Measurements from ENCODE around the gene SLC5A3.

The SLC5A3 gene

DNA sequence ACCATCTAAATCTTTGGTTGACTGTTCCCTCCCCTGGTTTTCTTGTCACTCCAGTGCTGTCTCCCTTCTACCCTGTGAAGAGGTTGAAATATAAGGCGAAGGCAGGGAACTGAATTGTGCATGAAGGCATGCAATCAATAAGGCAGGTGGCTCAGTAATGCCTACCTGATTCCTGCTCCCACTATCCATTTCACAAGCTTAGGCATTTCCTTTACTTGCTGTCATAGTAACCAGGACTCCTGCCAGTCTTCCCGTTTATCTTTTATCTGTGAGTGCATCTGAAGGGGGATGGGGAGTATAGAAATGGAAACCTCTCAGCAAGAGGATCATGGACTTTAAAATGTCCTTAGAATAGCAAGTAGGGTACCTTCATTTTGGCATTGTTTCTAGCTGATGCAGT, 40.5 kb downstream of the SLC5A3 start:
- H3K4me3 ChIP-seq (ENCODE audit: low read depth, low read length) = no peak overlapping the region
- TF ChIP-seq, protein P1, sequence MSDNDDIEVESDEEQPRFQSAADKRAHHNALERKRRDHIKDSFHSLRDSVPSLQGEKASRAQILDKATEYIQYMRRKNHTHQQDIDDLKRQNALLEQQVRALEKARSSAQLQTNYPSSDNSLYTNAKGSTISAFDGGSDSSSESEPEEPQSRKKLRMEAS (IDR thresholded peaks at IDR 0.05; ENCODE audit: low read depth, low read length) = no peak
- TF ChIP-seq POLR2A (IDR thresholded peaks at IDR 0.05; ENCODE audit: extremely low read depth, insufficient read length) (no peak), MYC (IDR thresholded peaks at IDR 0.05; ENCODE audit: low read depth, low read length) (no peak)
- TF ChIP-seq, protein P2, sequence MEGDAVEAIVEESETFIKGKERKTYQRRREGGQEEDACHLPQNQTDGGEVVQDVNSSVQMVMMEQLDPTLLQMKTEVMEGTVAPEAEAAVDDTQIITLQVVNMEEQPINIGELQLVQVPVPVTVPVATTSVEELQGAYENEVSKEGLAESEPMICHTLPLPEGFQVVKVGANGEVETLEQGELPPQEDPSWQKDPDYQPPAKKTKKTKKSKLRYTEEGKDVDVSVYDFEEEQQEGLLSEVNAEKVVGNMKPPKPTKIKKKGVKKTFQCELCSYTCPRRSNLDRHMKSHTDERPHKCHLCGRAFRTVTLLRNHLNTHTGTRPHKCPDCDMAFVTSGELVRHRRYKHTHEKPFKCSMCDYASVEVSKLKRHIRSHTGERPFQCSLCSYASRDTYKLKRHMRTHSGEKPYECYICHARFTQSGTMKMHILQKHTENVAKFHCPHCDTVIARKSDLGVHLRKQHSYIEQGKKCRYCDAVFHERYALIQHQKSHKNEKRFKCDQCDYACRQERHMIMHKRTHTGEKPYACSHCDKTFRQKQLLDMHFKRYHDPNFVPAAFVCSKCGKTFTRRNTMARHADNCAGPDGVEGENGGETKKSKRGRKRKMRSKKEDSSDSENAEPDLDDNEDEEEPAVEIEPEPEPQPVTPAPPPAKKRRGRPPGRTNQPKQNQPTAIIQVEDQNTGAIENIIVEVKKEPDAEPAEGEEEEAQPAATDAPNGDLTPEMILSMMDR (IDR thresholded peaks at IDR 0.05; ENCODE audit: low read depth, low read length) = no peak
- DNase-seq (ENCODE audit: low read depth) = no peak

DNA sequence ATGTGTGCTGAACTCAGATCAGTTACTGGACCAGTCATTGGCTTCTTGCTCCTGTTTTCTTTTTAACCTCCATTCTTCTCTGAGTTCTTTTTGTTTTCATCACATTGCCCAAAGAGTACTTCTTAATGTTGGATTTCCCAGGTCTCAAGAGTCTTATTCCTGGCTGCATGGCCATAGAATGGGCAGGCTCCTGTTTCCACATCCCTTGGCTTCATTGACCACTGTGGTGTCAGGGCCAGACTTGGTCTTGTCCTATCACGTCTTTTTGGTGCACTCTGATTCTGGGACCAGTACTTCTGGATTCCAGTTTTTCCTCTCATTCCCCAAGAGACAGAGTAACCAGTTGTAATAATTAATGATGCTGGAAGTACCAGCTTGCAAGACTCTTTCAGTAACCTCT, 41.8 kb downstream of the SLC5A3 start:
- no peak overlapping the region for H3K4me3 ChIP-seq (ENCODE audit: low read depth, low read length)
- DNase-seq (ENCODE audit: low read depth) = no peak

DNA sequence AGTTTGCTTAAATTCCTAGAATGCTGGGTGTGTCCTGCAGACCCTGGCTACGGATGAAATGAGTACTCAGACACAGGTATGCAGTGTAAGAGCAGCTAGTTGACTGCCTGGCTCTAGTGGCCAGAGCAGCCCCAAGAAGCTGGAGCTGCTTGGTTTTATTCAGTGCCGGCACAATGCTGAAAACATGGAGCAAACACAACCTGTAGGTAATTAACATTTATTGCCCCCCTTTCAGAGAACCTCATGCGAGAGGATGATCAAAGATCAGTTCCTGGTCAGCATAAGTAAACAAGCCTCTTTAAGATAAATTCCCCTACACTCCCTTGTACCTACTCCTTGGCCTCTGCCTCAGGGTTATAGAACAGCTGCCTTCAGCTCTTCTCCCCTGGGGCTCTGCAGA, 43.2 kb downstream of the SLC5A3 start:
- no peak overlapping the region for H3K4me3 ChIP-seq (ENCODE audit: low read depth, low read length)
- DNase-seq (ENCODE audit: low read depth) = no peak
- no peak for TF ChIP-seq MYC (IDR thresholded peaks at IDR 0.05; ENCODE audit: low read depth, low read length)
- TF ChIP-seq, protein P1 (IDR thresholded peaks at IDR 0.05; ENCODE audit: low read depth, low read length) = no peak
- TF ChIP-seq POLR2A (IDR thresholded peaks at IDR 0.05; ENCODE audit: extremely low read depth, insufficient read length) = no peak
- TF ChIP-seq, protein P2 (IDR thresholded peaks at IDR 0.05; ENCODE audit: low read depth, low read length) = no peak

More for the DNA sequence above, 41.8 kb downstream of the SLC5A3 start:
- TF ChIP-seq POLR2A (IDR thresholded peaks at IDR 0.05; ENCODE audit: extremely low read depth, insufficient read length) = no peak
- TF ChIP-seq, protein P1 (IDR thresholded peaks at IDR 0.05; ENCODE audit: low read depth, low read length) = no peak
- TF ChIP-seq MYC (IDR thresholded peaks at IDR 0.05; ENCODE audit: low read depth, low read length) = no peak
- TF ChIP-seq, protein P2 (IDR thresholded peaks at IDR 0.05; ENCODE audit: low read depth, low read length) = no peak

DNA sequence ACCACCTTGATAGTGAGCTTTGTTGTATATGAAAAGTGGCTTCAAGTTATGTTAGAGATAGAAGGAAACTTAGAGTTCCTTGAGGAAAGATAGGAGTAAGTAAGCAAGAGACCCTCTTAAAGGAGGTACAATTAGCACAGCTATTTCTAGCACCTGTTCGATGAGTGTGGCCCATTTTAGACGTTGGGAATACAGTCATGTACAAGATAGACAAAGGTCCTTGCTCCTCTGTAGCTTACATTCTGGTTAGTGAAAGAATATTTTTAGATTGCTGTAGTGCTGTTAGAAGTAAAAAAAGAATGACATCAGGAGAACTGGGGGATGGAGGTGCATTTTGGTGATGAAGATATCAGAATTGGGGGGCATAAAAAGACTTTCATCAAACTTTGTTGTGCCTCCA, 47.5 kb downstream of the SLC5A3 start:
- TF ChIP-seq POLR2A (IDR thresholded peaks at IDR 0.05; ENCODE audit: extremely low read depth, insufficient read length) = no peak
- TF ChIP-seq MYC (IDR thresholded peaks at IDR 0.05; ENCODE audit: low read depth, low read length) = no peak
- TF ChIP-seq, protein P1 (IDR thresholded peaks at IDR 0.05; ENCODE audit: low read depth, low read length) = no peak
- TF ChIP-seq, protein P2 (IDR thresholded peaks at IDR 0.05; ENCODE audit: low read depth, low read length) = no peak
- no peak for DNase-seq (ENCODE audit: low read depth)
- no peak overlapping the region for H3K4me3 ChIP-seq (ENCODE audit: low read depth, low read length)

DNA sequence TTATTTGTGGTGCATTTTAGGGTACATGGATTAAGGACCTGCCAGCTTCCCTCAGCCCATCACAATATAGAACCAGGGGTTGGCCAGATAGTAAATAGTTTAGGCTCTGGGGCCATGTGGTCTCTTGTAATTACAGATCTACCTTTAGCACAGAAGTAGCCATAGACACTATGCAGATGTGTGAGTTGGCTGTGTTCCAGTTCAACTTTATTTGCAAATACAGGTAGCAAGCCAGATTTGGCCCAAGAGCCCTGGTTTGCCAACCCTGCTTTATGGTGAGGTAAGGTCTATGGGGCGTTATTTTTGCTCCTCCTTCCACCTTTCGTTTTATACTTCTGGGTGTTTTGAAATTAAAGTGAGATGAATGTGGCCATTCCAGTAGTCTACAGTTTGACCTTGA, 48.7 kb downstream of the SLC5A3 start:
- no peak for DNase-seq (ENCODE audit: low read depth)
- H3K4me3 ChIP-seq (ENCODE audit: low read depth, low read length) = no peak overlapping the region
- TF ChIP-seq, protein P2 (IDR thresholded peaks at IDR 0.05; ENCODE audit: low read depth, low read length) = no peak
- TF ChIP-seq POLR2A (IDR thresholded peaks at IDR 0.05; ENCODE audit: extremely low read depth, insufficient read length) = no peak
- TF ChIP-seq, protein P1 (IDR thresholded peaks at IDR 0.05; ENCODE audit: low read depth, low read length) = no peak
